ENCODE results near the gene PRSS3. TPM values are rescaled to one million over a fixed set of nuclear protein-coding genes. Genes with fewer than 3 reads are reported as not detected.
A peak's percentile ranks its signal among the peaks of the same experiment; 100 is the strongest.

The PRSS3 gene
- total and polyA plus RNA-seq, 8 donors = 1.8 to 91.2 (median 13.2) TPM; not detected in 1

DNA sequence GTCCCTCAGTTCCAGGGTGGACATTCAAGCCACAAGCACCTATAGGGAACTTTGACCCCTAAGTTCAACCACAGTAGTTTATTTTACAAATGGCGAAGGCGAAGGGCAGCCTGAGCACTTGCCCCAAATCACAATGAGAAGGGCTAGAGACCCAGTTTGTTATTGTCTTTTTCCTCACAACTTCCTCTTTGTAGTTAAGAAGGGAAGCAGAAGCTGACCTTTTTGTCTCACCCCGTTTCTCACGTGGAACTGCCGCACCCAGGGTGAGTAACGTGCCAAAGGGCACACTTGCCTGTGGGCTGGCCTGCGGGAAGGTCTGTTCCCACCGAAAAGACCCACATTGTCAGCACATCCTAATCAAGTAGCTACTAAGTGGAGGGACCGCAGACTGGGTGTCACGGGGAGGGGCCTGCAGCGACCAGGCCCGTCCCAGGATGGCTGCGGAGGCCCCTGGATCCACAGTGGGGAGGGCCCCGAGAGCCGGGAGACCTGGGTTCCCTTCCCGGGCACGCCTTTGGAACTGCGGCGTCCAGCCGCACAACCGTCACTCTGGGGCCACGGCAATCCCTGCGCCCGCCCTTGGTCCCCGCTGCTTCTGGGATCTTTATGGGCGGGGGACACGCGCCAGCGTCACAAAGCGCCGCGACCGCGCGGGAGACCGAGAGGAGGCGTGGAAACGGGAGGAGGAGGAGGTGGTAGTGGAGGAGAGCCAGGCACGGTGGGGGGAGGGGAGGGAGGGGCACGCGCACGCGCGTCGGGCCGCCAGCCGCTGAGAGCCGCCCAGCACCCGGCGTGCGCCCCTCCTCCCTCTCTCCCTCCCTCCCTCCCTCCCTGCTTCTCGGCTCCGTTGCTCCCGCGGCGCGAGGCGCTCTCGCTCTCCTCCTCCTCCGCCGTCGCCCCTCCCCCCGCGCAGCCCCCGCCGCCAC, 21.2 kb downstream of the PRSS3 start, which contains the start of gene UBE2R2:
Gene UBE2R2 (plus strand): TSS at position 834 of the 926 bp plus-strand sequence. CDS start 598 bp downstream, outside the sequence.
- H3K27me3 ChIP-seq = no peaks in the 10 kb centered on the region
- H3K27ac ChIP-seq = peak within 1 kb of the TSS; percentile 98 to 100 (median 100)
- H3K4me3 ChIP-seq = peak within 1 kb of the TSS; percentile 77 to 93 (median 87)
- no peaks in the 10 kb centered on the region for H3K9me3 ChIP-seq
- H3K4me1 ChIP-seq = peaks cover 32 to 66% (median 52%) of the 10 kb centered on the region in 4 donors
- intact Hi-C loops (cut with DNase I; ENCODE audit: low total_unique reads) = no loop called here
- DNase-seq = peak; percentile 92 to 99
- no peaks in the 10 kb centered on the region for H3K36me3 ChIP-seq
- TF ChIP-seq, protein P1, sequence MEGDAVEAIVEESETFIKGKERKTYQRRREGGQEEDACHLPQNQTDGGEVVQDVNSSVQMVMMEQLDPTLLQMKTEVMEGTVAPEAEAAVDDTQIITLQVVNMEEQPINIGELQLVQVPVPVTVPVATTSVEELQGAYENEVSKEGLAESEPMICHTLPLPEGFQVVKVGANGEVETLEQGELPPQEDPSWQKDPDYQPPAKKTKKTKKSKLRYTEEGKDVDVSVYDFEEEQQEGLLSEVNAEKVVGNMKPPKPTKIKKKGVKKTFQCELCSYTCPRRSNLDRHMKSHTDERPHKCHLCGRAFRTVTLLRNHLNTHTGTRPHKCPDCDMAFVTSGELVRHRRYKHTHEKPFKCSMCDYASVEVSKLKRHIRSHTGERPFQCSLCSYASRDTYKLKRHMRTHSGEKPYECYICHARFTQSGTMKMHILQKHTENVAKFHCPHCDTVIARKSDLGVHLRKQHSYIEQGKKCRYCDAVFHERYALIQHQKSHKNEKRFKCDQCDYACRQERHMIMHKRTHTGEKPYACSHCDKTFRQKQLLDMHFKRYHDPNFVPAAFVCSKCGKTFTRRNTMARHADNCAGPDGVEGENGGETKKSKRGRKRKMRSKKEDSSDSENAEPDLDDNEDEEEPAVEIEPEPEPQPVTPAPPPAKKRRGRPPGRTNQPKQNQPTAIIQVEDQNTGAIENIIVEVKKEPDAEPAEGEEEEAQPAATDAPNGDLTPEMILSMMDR (IDR thresholded peaks at IDR 0.05) = no peak
- peak; percentile 22 to 85 (median 73) for TF ChIP-seq POLR2AphosphoS5 (IDR thresholded peaks at IDR 0.05)
- WGBS, 5 donors = 1 to 10% (median 3%) methylated on average over 10 to 59 of the region's 66 CpGs

DNA sequence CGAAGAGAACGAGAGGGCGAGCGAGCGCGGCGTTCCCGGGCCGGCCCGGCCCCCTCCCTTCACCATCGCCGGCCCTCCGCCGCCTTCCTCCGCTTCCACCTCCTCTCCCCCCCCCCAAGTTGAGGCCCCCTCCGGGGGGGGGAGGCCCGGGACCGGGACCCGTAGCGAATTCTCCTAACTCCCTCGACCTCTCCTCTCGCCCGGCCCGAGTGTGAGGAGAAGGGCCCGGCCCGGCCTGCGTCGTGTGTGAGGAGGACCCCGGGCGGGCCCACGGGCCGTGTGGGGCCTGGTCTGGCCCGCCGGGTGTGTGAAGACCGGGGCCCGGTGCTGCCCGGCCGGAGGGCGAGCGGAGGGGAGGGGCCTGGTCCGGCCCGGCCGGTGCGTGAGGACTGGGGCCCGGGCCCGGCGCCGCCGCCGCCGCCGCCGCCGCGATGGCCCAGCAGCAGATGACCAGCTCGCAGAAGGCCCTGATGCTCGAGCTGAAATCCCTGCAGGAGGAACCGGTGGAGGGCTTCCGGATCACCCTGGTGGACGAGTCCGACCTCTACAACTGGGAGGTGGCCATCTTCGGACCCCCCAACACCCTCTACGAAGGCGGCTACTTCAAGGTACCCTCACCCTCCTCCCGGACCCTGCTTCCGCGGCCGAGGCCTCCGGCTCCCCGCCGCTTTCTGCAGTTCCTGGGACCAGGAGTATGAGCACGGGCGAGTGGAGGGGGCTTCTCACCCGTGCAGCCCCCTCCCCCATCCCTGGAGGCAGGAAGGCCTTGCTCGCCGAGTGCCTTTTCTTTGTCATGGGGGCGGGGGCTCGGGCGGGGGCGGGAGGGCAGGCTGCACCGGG, 22.2 kb downstream of the PRSS3 start:
- TF ChIP-seq POLR2AphosphoS5 (IDR thresholded peaks at IDR 0.05) (no peak), POLR2A (IDR thresholded peaks at IDR 0.05) (no peak), EP300 (IDR thresholded peaks at IDR 0.05) (no peak)
- TF ChIP-seq, protein P1 (IDR thresholded peaks at IDR 0.05) = no peak
- 0 to 1% (median 0%) methylated on average over 19 to 79 of the region's 81 CpGs for WGBS, 5 donors
- peak overlapping the region; percentile 98 to 100 (median 100) for H3K27ac ChIP-seq
- peak; percentile 49 to 88 for DNase-seq
- peaks cover 32 to 74% (median 57%) of the 10 kb centered on the region in 4 donors for H3K4me1 ChIP-seq
- H3K9me3 ChIP-seq = no peaks in the 10 kb centered on the region
- intact Hi-C loops (cut with DNase I; ENCODE audit: low total_unique reads) = no loop called here
- H3K4me3 ChIP-seq = peak overlapping the region; percentile 77 to 93 (median 87)
- no peaks in the 10 kb centered on the region for H3K36me3 ChIP-seq
- no peaks in the 10 kb centered on the region for H3K27me3 ChIP-seq

DNA sequence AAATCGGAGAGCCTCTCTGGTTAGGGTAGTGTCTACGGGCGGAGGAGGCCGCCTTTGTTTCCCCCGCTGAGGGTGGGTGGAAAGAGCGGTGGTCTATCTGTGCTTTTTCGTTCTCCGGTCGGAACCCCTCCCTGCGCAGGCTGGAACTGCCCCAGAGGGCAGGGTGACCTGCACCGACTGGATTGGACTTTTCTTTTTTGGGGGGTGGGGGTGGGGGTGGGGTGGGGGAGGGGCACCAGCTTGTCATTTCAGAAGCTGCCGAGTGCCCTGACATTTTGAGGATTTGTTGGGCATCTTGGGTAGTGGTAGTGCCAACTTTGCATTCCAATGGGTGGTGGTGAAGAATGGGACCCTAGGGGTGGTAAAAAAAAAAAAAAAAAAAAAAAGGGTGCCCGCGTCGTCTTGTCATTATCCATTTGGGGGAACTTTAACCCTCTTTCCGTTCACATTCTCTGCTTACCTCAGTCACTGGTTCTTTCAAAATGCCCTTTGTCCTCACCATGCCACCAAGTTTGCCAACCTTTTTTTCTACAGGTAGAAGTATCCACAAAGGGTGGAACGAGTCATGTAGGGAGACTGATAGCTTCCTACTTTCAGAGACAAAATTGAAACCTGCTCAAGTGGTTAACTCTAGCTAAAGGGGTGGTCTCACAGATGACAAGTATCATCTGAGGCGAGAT, 22.9 kb downstream of the PRSS3 start:
- Histone ChIP-seq H3K27me3 (no peaks in the 10 kb centered on the region), H3K36me3 (no peaks in the 10 kb centered on the region), H3K9me3 (no peaks in the 10 kb centered on the region), H3K27ac (peak overlapping the region; percentile 98 to 100 (median 100)), H3K4me3 (peak overlapping the region; percentile 77 to 93 (median 87)), H3K4me1 (peaks cover 32 to 76% (median 57%) of the 10 kb centered on the region in 4 donors)
- TF ChIP-seq POLR2AphosphoS5 (IDR thresholded peaks at IDR 0.05) = peak in 2 of 3 donors; percentile 7 to 12
- TF ChIP-seq, protein P1 (IDR thresholded peaks at IDR 0.05) = no peak
- DNase-seq = peak; percentile 28 to 72
- intact Hi-C loops (cut with DNase I; ENCODE audit: low total_unique reads) = no loop called here
- 0 to 1% (median 0%) methylated on average over 12 to 18 of the region's 18 CpGs for WGBS, 5 donors

Measured in stomach (tissue), 9 donors.